ENCODE measurements around the gene PRR23E. TPM values are rescaled to one million over a fixed set of nuclear protein-coding genes. Genes with fewer than 3 reads are reported as not detected.

PRR23E gene
- total and polyA plus RNA-seq, 7 donors: not detected

GRCh38 chr3:127175272-127175671 lies 17.7 kb upstream of the PRR23E start:
- Histone ChIP-seq H3K4me1 (peaks cover 0 to 8% (median 0%) of the 10 kb centered on the region in 4 donors), H3K27me3 (peaks cover 0 to 12% (median 12%) of the 10 kb centered on the region in 3 donors), H3K36me3 (no peaks in the 10 kb centered on the region), H3K27ac (no peak overlapping the region), H3K9me3 (no peaks in the 10 kb centered on the region), H3K4me3 (no peak overlapping the region)
- no peak for TF ChIP-seq EP300 (IDR thresholded peaks at IDR 0.05)
- no peak for TF ChIP-seq CTCF (IDR thresholded peaks at IDR 0.05)
- TF ChIP-seq POLR2A (IDR thresholded peaks at IDR 0.05): no peak
- no peak for TF ChIP-seq POLR2AphosphoS5 (IDR thresholded peaks at IDR 0.05)
- intact Hi-C loops (cut with DNase I): no loop called here
- WGBS, 2 donors: 89% methylated on average over 11 of the region's 11 CpGs
- no peak for DNase-seq

GRCh38 chr3:127177226-127177625 lies 15.7 kb upstream of the PRR23E start:
- Histone ChIP-seq H3K36me3 (no peaks in the 10 kb centered on the region), H3K4me1 (peaks cover 0 to 8% (median 0%) of the 10 kb centered on the region in 4 donors), H3K9me3 (no peaks in the 10 kb centered on the region), H3K27me3 (no peaks in the 10 kb centered on the region), H3K4me3 (no peak overlapping the region), H3K27ac (no peak overlapping the region)
- DNase-seq: no peak
- no peak for TF ChIP-seq EP300 (IDR thresholded peaks at IDR 0.05)
- no peak for TF ChIP-seq CTCF (IDR thresholded peaks at IDR 0.05)
- intact Hi-C loops (cut with DNase I): no loop called here
- 10 to 62% methylated on average over 1 of the region's 1 CpG for WGBS, 2 donors

GRCh38 chr3:127180859-127181258 lies 12.1 kb upstream of the PRR23E start:
- intact Hi-C loops (cut with DNase I): no loop called here
- H3K36me3 ChIP-seq: no peaks in the 10 kb centered on the region
- H3K27me3 ChIP-seq: no peaks in the 10 kb centered on the region
- H3K4me3 ChIP-seq: no peak overlapping the region
- no peaks in the 10 kb centered on the region for H3K9me3 ChIP-seq
- H3K4me1 ChIP-seq: no peaks in the 10 kb centered on the region
- no peak overlapping the region for H3K27ac ChIP-seq
- DNase-seq: peak; percentile 28
- WGBS, 2 donors: 79 to 85% methylated on average over 6 of the region's 6 CpGs
- TF ChIP-seq POLR2AphosphoS5 (IDR thresholded peaks at IDR 0.05) (no peak), POLR2A (IDR thresholded peaks at IDR 0.05) (no peak), CTCF (IDR thresholded peaks at IDR 0.05) (no peak), EP300 (IDR thresholded peaks at IDR 0.05) (no peak)

GRCh38 chr3:127182431-127182830 lies 10.5 kb upstream of the PRR23E start:
- H3K4me1 ChIP-seq: no peaks in the 10 kb centered on the region
- DNase-seq: peak; percentile 41
- WGBS, 2 donors: 52 to 74% methylated on average over 7 of the region's 7 CpGs
- H3K9me3 ChIP-seq: no peaks in the 10 kb centered on the region
- intact Hi-C loops (cut with DNase I): no loop called here
- H3K4me3 ChIP-seq: no peak overlapping the region
- TF ChIP-seq POLR2A (IDR thresholded peaks at IDR 0.05) (no peak), EP300 (IDR thresholded peaks at IDR 0.05) (no peak), POLR2AphosphoS5 (IDR thresholded peaks at IDR 0.05) (no peak), CTCF (IDR thresholded peaks at IDR 0.05) (no peak)
- H3K27ac ChIP-seq: no peak overlapping the region
- H3K36me3 ChIP-seq: no peaks in the 10 kb centered on the region
- no peaks in the 10 kb centered on the region for H3K27me3 ChIP-seq
